Tibial artery (tissue), 4 donors: ENCODE results near the gene MT1B.
A peak's percentile ranks its signal among the peaks of the same experiment; 100 is the strongest.

Experiments used
- DNase-seq, 2 donors: peaks; one replicate each; pipeline ENCODE4 v3.0.0-alpha.2; 2019
- H3K27ac ChIP-seq, 2 donors: fragments of 200-600 bp; sonication (generic) in 1 of 2; 1 replicate in 1 of 2; 2 replicates in 1 of 2; pipeline ENCODE4 v1.5.1; 2018 to 2019; ENCODE audit warnings: mild to moderate bottlenecking in 1 of 2
- H3K27me3 ChIP-seq, 2 donors: fragments of 200-600 bp; sonication (generic) in 1 of 2; one replicate each; pipeline versions ENCODE4 v1.5.1 to v1.6.0; 2016 to 2019
- H3K36me3 ChIP-seq, 3 donors: fragments of 200-600 bp; sonication (generic) in 2 of 3; one replicate each; pipeline ENCODE4 v1.5.1; 2016 to 2019; ENCODE audit warnings: mild to moderate bottlenecking in 2 of 3
- H3K4me1 ChIP-seq, 4 donors: fragments of 200-600 bp; sonication (generic) in 2 of 4; 1 replicate in 3 of 4; 2 replicates in 1 of 4; pipeline ENCODE4 v1.5.1; 2016 to 2019
- H3K4me3 ChIP-seq, 2 donors: fragments of 200-600 bp; sonication (generic) in 1 of 2; 1 replicate in 1 of 2; 2 replicates in 1 of 2; pipeline ENCODE4 v1.5.1; 2018 to 2019; ENCODE audit warnings: mild to moderate bottlenecking in 2 of 2
- H3K9me3 ChIP-seq, 3 donors: fragments of 200-600 bp; sonication (generic) in 1 of 3; one replicate each; pipeline ENCODE4 v1.5.1; 2016 to 2019
- intact Hi-C: fragments of 100-400 bp; cut with DNase I; formaldehyde crosslinking; loops from one replicate; pipeline ENCODE4 v1.15.0; 2023; ENCODE audit warnings: low total_unique reads
- TF ChIP-seq, protein P1 (sequence below), 2 experiments: fragments of 200-600 bp in 1 of 2; fragments of 450-650 bp in 1 of 2; IDR thresholded peaks; one replicate each; pipeline ENCODE4 v1.5.1; 2017 to 2019; ENCODE audit warnings: antibody characterized with exemption in 2 of 2, mild to moderate bottlenecking in 1 of 2, moderate library complexity in 1 of 2

Gene MT1B

GRCh38 chr16:56679818-56680217 is 28.1 kb downstream of the MT1B start:
- Histone ChIP-seq H3K36me3 (peaks cover 6 to 10% (median 8%) of the 10 kb centered on the region in 3 donors), H3K27me3 (peaks cover 0 to 17% of the 10 kb centered on the region in 2 donors), H3K9me3 (no peaks in the 10 kb centered on the region), H3K4me3 (no peak overlapping the region), H3K27ac (no peak overlapping the region), H3K4me1 (peaks cover 0 to 36% (median 11%) of the 10 kb centered on the region in 4 donors)
- peak in 1 of 2 donors; percentile 27 for DNase-seq
- intact Hi-C loops = loop anchor here (5.0 kb wide), 1 partner anchor 73 kb away; the partner anchor contains the start of gene MT2A
- TF ChIP-seq, protein P1, sequence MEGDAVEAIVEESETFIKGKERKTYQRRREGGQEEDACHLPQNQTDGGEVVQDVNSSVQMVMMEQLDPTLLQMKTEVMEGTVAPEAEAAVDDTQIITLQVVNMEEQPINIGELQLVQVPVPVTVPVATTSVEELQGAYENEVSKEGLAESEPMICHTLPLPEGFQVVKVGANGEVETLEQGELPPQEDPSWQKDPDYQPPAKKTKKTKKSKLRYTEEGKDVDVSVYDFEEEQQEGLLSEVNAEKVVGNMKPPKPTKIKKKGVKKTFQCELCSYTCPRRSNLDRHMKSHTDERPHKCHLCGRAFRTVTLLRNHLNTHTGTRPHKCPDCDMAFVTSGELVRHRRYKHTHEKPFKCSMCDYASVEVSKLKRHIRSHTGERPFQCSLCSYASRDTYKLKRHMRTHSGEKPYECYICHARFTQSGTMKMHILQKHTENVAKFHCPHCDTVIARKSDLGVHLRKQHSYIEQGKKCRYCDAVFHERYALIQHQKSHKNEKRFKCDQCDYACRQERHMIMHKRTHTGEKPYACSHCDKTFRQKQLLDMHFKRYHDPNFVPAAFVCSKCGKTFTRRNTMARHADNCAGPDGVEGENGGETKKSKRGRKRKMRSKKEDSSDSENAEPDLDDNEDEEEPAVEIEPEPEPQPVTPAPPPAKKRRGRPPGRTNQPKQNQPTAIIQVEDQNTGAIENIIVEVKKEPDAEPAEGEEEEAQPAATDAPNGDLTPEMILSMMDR (IDR thresholded peaks at IDR 0.05) = no peak

DNA sequence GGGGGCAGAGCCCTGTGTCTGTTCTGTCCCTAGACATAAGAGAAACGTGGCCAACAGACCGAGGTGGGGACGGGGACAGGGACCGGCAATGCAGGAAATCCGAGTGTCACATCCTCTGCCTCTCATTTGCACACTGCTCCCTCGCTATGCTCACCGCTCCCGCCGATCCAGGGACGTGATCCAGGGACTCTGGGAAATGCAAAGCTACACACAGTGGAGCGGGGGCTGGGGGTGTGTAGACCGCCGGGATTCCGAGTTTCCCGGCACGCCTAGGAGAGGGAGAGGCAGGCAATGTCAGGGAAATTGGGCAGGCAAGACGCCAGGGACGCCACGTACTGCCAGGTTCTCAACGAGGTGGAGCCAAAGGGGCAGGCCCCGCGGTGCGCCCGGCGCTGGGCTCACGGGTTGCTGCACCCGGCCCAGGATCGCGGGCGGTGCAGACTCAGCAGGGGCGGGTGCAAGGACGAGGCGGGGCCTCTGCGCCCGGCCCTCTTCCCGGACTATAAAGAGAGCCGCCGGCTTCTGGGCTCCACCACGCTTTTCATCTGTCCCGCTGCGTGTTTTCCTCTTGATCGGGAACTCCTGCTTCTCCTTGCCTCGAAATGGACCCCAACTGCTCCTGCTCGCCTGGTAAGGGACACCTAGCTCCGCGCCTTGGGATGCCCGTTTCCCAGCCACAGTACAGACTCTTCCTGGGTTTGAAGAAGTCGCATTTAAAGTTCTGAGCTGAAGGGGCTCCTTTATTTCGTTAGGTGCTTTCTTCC is 30.4 kb downstream of the MT1B start, which contains the start of gene MT1X:
Gene MT1X, plus strand, starts transcription at position 532 of the 764 bp plus-strand sequence. Its CDS starts 71 bp downstream, at position 603.
- peak; percentile 94 to 98 for DNase-seq
- Histone ChIP-seq H3K4me3 (peak within 1 kb of the TSS; percentile 80 to 82), H3K4me1 (peaks cover 0 to 39% (median 10%) of the 10 kb centered on the region in 4 donors), H3K27ac (peak within 1 kb of the TSS; percentile 87 to 88), H3K27me3 (no peaks in the 10 kb centered on the region), H3K36me3 (peaks cover 6 to 25% (median 14%) of the 10 kb centered on the region in 3 donors), H3K9me3 (peaks cover 0 to 9% (median 0%) of the 10 kb centered on the region in 3 donors)
- intact Hi-C loops = loop anchor here (5.0 kb wide), 1 partner anchor 75 kb away; the partner anchor contains the start of gene MT2A
- TF ChIP-seq, protein P1 (IDR thresholded peaks at IDR 0.05) = no peak

- Histone ChIP-seq H3K36me3 (peaks cover 6 to 25% (median 14%) of the 10 kb centered on the region in 3 donors), H3K4me3 (peak overlapping the region; percentile 80 to 82), H3K9me3 (peaks cover 0 to 10% (median 0%) of the 10 kb centered on the region in 3 donors), H3K27ac (peak overlapping the region; percentile 87 to 88), H3K27me3 (no peaks in the 10 kb centered on the region), H3K4me1 (peaks cover 0 to 39% (median 10%) of the 10 kb centered on the region in 4 donors)
- intact Hi-C loops = loop anchor here (5.0 kb wide), 1 partner anchor 76 kb away; the partner anchor contains the start of gene MT2A
- no peak for DNase-seq
- TF ChIP-seq, protein P1 (IDR thresholded peaks at IDR 0.05) = no peak
Observed at GRCh38 chr16:56682703-56683397, 31.2 kb downstream of the MT1B start.

DNA sequence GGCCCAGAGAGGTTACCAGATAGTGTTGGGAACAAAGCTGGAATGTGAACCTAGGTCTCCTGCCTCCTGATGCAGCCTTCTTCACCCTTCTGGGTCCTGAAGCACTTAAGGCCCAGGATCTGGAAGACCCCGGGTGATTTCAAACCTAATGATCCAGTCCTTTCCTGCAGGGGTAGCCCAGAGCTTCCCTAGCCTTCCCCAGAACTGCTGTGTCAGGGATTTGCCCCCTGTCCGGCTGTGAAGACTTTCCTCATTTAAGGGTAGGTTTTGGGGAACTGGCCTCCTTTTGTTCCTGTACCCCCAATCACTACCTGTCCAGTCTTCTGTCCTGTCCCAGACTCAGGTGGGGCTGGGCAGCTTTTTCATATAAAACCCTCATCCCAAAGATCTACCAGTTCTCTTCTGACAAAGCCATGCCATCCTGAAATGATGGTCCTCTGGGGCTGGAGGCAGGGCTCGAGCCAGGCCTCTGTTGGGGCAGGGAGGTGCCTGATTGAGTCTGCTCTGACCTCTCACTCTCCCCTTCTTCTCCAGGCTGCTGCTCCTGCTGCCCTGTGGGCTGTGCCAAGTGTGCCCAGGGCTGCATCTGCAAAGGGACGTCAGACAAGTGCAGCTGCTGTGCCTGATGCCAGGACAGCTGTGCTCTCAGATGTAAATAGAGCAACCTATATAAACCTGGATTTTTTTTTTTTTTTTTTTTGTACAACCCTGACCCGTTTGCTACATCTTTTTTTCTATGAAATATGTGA is 31.9 kb downstream of the MT1B start:
- peaks cover 0 to 10% (median 0%) of the 10 kb centered on the region in 3 donors for H3K9me3 ChIP-seq
- no peak for DNase-seq
- peaks cover 0 to 39% (median 10%) of the 10 kb centered on the region in 4 donors for H3K4me1 ChIP-seq
- peak overlapping the region; percentile 80 to 82 for H3K4me3 ChIP-seq
- peaks cover 6 to 25% (median 14%) of the 10 kb centered on the region in 3 donors for H3K36me3 ChIP-seq
- H3K27ac ChIP-seq = peak overlapping the region; percentile 87 to 88
- intact Hi-C loops = loop anchor here (5.0 kb wide), 1 partner anchor 76 kb away; the partner anchor contains the start of gene MT2A
- TF ChIP-seq, protein P1 (IDR thresholded peaks at IDR 0.05) = no peak
- H3K27me3 ChIP-seq = no peaks in the 10 kb centered on the region
